K562 (cell line): ENCODE data around the gene PIP4K2C. TPM values are rescaled to one million over a fixed set of nuclear protein-coding genes. Genes with fewer than 3 reads are reported as not detected.

Experiments
- BMI1 ChIP-seq: fragments of 150-350 bp; IDR thresholded peaks from 2 replicates; pipeline ENCODE4 v1.6.1; 2014; ENCODE audit warnings: low read length
- CAMTA2 ChIP-seq: fragments of 250-450 bp; sonication (Bioruptor Pico); conservative IDR thresholded peaks from 2 replicates; pipeline ENCODE4 v1.5.1; 2022
- CTBP1 ChIP-seq: fragments of 450-650 bp; IDR thresholded peaks from 2 replicates; pipeline ENCODE4 v1.6.1; 2016; ENCODE audit warnings: borderline replicate concordance
- ERF ChIP-seq: fragments of 450-650 bp; formaldehyde crosslinking; IDR thresholded peaks from 2 replicates; pipeline ENCODE4 v1.4.0; 2020; ENCODE audit warnings: mild to moderate bottlenecking, mixed read lengths
- FOSL1 ChIP-seq: fragments of 200-800 bp; sonication (Bioruptor generic); conservative IDR thresholded peaks from 2 replicates; pipeline ENCODE4 v1.6.1; 2016; ENCODE audit warnings: missing genetic modification characterization, missing compliant biosample characterization
- HSF4 ChIP-seq: fragments of 250-450 bp; sonication (Bioruptor Pico); IDR thresholded peaks from 2 replicates; pipeline ENCODE4 v2.1.2; 2022; ENCODE audit warnings: mild to moderate bottlenecking, moderate library complexity, borderline replicate concordance
- KDM2B ChIP-seq: fragments of 250-450 bp; sonication (Bioruptor Pico); IDR thresholded peaks from 2 replicates; pipeline ENCODE4 v1.8.0; 2021; ENCODE audit warnings: mild to moderate bottlenecking, moderate library complexity
- MIER1 ChIP-seq: fragments of 450-650 bp; IDR thresholded peaks from 2 replicates; pipeline ENCODE4 v1.6.1; 2016; ENCODE audit warnings: antibody characterized with exemption, mild to moderate bottlenecking, low read depth
- RBM25 ChIP-seq: fragments of 200-400 bp; formaldehyde crosslinking; IDR thresholded peaks from 2 replicates; pipeline ENCODE4 v1.6.1; 2018; ENCODE audit warnings: low read length, low read depth, moderate library complexity; ENCODE audit not compliant: severe bottlenecking
- RCOR1 ChIP-seq, 2 experiments: IDR thresholded peaks; 2 replicates each; pipeline ENCODE4 v1.6.1; 2012; ENCODE audit warnings: low read depth in 2 of 2, low read length in 2 of 2, borderline replicate concordance in 1 of 2, improper control_type of control experiment in 1 of 2
- SIN3A ChIP-seq, 2 experiments: fragments of 150-350 bp in 1 of 2; IDR thresholded peaks; 2 replicates each; pipeline ENCODE4 v1.6.1; 2011 to 2016; ENCODE audit warnings: borderline replicate concordance in 2 of 2, low read depth in 2 of 2, low read length in 2 of 2, mild to moderate bottlenecking in 2 of 2, moderate library complexity in 2 of 2; ENCODE audit not compliant: control insufficient read depth in 1 of 2
- SIRT6 ChIP-seq: IDR thresholded peaks from one replicate; pipeline ENCODE4 v1.6.1; 2012; ENCODE audit warnings: low read depth, mild to moderate bottlenecking, control low read depth, inconsistent platforms, low read length, moderate library complexity
- TAL1 ChIP-seq: fragments of 450-650 bp; IDR thresholded peaks from 2 replicates; pipeline ENCODE4 v1.6.1; 2016; ENCODE audit warnings: mild to moderate bottlenecking
- ZNF12 ChIP-seq: sonication (generic); formaldehyde crosslinking; IDR thresholded peaks from 2 replicates; pipeline ENCODE4 v1.4.0; 2020; ENCODE audit warnings: mild to moderate bottlenecking, missing genetic modification reagents
- ZNF175 ChIP-seq: fragments of 200-800 bp; sonication (Bioruptor generic); IDR thresholded peaks from 2 replicates; pipeline ENCODE4 v1.6.1; 2016; ENCODE audit warnings: low read depth, mild to moderate bottlenecking, missing genetic modification characterization, missing compliant biosample characterization
- ZNF24 ChIP-seq: fragments of 450-650 bp; IDR thresholded peaks from 2 replicates; pipeline ENCODE4 v1.6.1; 2016
- ZNF316 ChIP-seq: fragments of 450-650 bp; IDR thresholded peaks from 2 replicates; pipeline ENCODE4 v1.6.1; 2016
- ZNF431 ChIP-seq: sonication (generic); formaldehyde crosslinking; IDR thresholded peaks from 2 replicates; pipeline ENCODE4 v1.8.0; 2022; ENCODE audit warnings: mild to moderate bottlenecking, missing genetic modification reagents
- ZNF444 ChIP-seq: fragments of 250-450 bp; sonication (Bioruptor Pico); IDR thresholded peaks from 2 replicates; pipeline ENCODE4 v1.4.0; 2020; ENCODE audit warnings: mild to moderate bottlenecking, moderate library complexity
- polyA plus RNA-seq, 8 experiments: library from polyadenylated mRNA; depleted of rRNA in 4 of 8; stranded (reverse) in 5 of 8; unstranded in 3 of 8; fragments of >200 nt; fragmentation: Nextera tagmentation in 2 of 8; fragmentation: Illumina TruSeq in 1 of 8; extraction: Ambion mirVana in 2 of 8; extraction: Trizol in 1 of 8; gene quantifications; 2 replicates each; pipeline versions ENCODE4 v1.2.1 to v1.2.3, GENCODE V29; 2011 to 2014; ENCODE audit warnings: inconsistent platforms in 1 of 8, missing spikeins in 1 of 8
- total RNA-seq, 7 experiments: library from RNA; depleted of rRNA in 6 of 7; stranded (reverse); fragments of >200 nt in 6 of 7; fragmentation: Illumina TruSeq in 2 of 7; extraction: Trizol in 2 of 7; gene quantifications; 2 replicates each; pipeline versions ENCODE4 v1.2.1 to v1.2.3, GENCODE V29; 2011 to 2021; ENCODE audit warnings: low replicate concordance in 1 of 7
- TF ChIP-seq, protein P1 (sequence below): fragments of 450-650 bp; formaldehyde crosslinking; IDR thresholded peaks from 2 replicates; pipeline ENCODE4 v1.4.0; 2020; ENCODE audit warnings: mild to moderate bottlenecking, mixed read lengths
- TF ChIP-seq, protein P2 (sequence below): fragments of 450-650 bp; formaldehyde crosslinking; IDR thresholded peaks from 2 replicates; pipeline ENCODE4 v1.4.0; 2020; ENCODE audit warnings: mild to moderate bottlenecking
- TF ChIP-seq, protein P3 (sequence below): IDR thresholded peaks from 2 replicates; pipeline ENCODE4 v1.6.1; 2012; ENCODE audit warnings: low read depth, low read length, improper control_type of control experiment, borderline replicate concordance
- TF ChIP-seq, protein P4 (sequence below): fragments of 450-650 bp; conservative IDR thresholded peaks from 2 replicates; pipeline ENCODE4 v1.6.1; 2016; ENCODE audit warnings: missing genetic modification characterization, low read depth, mild to moderate bottlenecking, control low read depth, missing compliant biosample characterization

The PIP4K2C gene
- total and polyA plus RNA-seq, 9 of the 15 experiments (the other 6 are each of a cell fraction or from before 2014, with no cell fraction given): 9.0 to 41.4 (median 18.3) TPM

DNA sequence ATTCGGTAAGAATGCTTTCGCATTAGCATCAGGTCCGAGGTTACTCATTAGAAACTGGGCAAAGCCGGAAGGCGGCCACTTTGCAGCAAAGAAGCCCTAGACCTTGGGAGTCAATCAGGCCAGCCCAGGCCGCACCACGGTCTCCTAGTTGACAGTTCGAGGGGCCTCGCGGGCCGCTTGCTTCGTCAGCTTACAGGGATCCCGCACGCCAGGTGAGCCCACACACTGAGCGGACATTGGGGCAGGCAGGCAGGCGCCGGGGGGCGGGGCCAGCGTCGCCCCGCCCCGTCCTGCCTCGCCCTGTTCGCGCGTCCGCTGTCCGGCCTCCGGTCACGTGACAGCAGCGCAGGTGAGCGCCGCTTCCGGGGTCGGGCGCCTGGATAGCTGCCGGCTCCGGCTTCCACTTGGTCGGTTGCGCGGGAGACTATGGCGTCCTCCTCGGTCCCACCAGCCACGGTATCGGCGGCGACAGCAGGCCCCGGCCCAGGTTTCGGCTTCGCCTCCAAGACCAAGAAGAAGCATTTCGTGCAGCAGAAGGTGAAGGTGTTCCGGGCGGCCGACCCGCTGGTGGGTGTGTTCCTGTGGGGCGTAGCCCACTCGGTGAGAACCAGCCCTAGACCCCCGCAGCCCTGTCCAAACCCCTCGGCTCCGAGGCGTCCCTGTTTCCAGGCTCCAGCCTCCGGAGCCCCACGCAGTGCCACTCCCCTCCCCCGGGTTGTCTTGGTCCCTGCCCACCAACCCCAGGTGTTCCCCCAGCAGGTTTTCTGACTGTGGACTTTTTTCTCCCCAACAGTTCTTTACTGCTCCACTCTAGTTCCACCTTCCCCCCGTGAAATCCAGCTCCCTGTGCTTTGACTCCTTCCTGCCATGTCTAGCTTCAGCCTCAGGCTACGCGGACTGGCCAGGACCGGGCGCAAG is at the start of gene PIP4K2C (continued):
- peak in 1 of 2 experiments; percentile 24; a peak in 1 of 4 replicates for TF ChIP-seq RCOR1 (IDR thresholded peaks at IDR 0.05; ENCODE audit: borderline replicate concordance in 1 of 2, low read depth in 2 of 2, low read length in 2 of 2)
- no peak for TF ChIP-seq ZNF175 (CRISPR knock-in tag)
- no peak for TF ChIP-seq MIER1
- TF ChIP-seq, protein P1, sequence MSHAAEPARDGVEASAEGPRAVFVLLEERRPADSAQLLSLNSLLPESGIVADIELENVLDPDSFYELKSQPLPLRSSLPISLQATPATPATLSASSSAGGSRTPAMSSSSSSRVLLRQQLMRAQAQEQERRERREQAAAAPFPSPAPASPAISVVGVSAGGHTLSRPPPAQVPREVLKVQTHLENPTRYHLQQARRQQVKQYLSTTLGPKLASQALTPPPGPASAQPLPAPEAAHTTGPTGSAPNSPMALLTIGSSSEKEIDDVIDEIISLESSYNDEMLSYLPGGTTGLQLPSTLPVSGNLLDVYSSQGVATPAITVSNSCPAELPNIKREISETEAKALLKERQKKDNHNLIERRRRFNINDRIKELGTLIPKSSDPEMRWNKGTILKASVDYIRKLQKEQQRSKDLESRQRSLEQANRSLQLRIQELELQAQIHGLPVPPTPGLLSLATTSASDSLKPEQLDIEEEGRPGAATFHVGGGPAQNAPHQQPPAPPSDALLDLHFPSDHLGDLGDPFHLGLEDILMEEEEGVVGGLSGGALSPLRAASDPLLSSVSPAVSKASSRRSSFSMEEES: peak; percentile 100
- peak; percentile 96 to 98; a peak in 3 of 4 replicates for TF ChIP-seq SIN3A (IDR thresholded peaks at IDR 0.05; ENCODE audit: borderline replicate concordance in 2 of 2, control insufficient read depth in 1 of 2, low read depth in 2 of 2, low read length in 2 of 2)
- peak; percentile 62; the same call in 1 of the 2 replicates for TF ChIP-seq ERF (CRISPR knock-in tag)
- TF ChIP-seq CTBP1: peak; percentile 81
- no peak for TF ChIP-seq HSF4 (CRISPR knock-in tag)
- TF ChIP-seq, protein P2, sequence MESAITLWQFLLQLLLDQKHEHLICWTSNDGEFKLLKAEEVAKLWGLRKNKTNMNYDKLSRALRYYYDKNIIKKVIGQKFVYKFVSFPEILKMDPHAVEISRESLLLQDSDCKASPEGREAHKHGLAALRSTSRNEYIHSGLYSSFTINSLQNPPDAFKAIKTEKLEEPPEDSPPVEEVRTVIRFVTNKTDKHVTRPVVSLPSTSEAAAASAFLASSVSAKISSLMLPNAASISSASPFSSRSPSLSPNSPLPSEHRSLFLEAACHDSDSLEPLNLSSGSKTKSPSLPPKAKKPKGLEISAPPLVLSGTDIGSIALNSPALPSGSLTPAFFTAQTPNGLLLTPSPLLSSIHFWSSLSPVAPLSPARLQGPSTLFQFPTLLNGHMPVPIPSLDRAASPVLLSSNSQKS (CRISPR knock-in tag): no peak
- no peak for TF ChIP-seq ZNF24
- TF ChIP-seq ZNF431 (CRISPR knock-in tag): no peak
- TF ChIP-seq ZNF12 (CRISPR knock-in tag): 0 out of 2 replicates have a peak, but pooled peaks have one; percentile 54
- no peak for TF ChIP-seq BMI1
- no peak for TF ChIP-seq RBM25
- no peak for TF ChIP-seq FOSL1 (tag)
- TF ChIP-seq CAMTA2 (CRISPR knock-in tag): no peak
- TF ChIP-seq ZNF316: no peak
- TF ChIP-seq, protein P3, sequence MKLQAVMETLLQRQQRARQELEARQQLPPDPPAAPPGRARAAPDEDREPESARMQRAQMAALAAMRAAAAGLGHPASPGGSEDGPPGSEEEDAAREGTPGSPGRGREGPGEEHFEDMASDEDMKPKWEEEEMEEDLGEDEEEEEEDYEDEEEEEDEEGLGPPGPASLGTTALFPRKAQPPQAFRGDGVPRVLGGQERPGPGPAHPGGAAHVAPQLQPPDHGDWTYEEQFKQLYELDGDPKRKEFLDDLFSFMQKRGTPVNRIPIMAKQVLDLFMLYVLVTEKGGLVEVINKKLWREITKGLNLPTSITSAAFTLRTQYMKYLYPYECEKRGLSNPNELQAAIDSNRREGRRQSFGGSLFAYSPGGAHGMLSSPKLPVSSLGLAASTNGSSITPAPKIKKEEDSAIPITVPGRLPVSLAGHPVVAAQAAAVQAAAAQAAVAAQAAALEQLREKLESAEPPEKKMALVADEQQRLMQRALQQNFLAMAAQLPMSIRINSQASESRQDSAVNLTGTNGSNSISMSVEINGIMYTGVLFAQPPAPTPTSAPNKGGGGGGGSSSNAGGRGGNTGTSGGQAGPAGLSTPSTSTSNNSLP: no peak
- no peak for TF ChIP-seq TAL1
- no peak for TF ChIP-seq SIRT6
- TF ChIP-seq, protein P4, sequence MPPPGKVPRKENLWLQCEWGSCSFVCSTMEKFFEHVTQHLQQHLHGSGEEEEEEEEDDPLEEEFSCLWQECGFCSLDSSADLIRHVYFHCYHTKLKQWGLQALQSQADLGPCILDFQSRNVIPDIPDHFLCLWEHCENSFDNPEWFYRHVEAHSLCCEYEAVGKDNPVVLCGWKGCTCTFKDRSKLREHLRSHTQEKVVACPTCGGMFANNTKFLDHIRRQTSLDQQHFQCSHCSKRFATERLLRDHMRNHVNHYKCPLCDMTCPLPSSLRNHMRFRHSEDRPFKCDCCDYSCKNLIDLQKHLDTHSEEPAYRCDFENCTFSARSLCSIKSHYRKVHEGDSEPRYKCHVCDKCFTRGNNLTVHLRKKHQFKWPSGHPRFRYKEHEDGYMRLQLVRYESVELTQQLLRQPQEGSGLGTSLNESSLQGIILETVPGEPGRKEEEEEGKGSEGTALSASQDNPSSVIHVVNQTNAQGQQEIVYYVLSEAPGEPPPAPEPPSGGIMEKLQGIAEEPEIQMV: peak; percentile 78
- no peak; the same call in 1 of the 2 replicates for TF ChIP-seq KDM2B (CRISPR knock-in tag)
- TF ChIP-seq ZNF444 (CRISPR knock-in tag): no peak
